ENCODE measurements around the gene NQO2. TPM values are rescaled to one million over a fixed set of nuclear protein-coding genes. Genes with fewer than 3 reads are reported as not detected.

Gene NQO2
- total and polyA plus RNA-seq, 3 donors from 2014 or later: 9.5 to 35.6 (median 16.8) TPM

DNA sequence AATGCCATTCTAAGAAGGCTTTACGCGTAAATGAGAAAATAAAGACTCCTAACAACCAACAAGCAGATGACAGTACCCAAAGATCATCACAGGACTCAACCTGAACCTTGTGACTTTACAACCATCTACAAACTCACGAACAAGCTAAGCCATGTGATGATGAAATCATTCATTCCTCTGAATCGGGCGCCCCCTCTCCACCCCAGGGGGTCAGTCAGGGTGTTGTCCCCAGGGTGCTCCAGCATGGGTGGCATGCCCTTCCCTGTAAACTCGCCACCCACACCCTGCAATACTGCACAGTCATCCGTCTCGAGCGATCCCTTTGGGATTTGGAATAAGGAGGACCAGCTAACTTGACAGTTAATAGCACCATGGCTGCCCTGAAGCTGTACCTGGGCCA, 40.9 kb upstream of the NQO2 start:
- Histone ChIP-seq H3K4me1 (peaks cover 40% of the 10 kb centered on the region), H3K27me3 (no peaks in the 10 kb centered on the region), H3K9me3 (no peaks in the 10 kb centered on the region), H3K4me3 (no peak overlapping the region), H3K27ac (no peak overlapping the region), H3K36me3 (ENCODE audit: low read depth, missing control alignments) (no peaks in the 10 kb centered on the region)
- intact Hi-C loops (cut with DNase I; ENCODE audit: low total_unique reads): no loop called here
- 93 to 95% methylated on average over 9 of the region's 9 CpGs for WGBS, 2 donors
- TF ChIP-seq POLR2A (IDR thresholded peaks at IDR 0.05): no peak
- TF ChIP-seq, protein P1, sequence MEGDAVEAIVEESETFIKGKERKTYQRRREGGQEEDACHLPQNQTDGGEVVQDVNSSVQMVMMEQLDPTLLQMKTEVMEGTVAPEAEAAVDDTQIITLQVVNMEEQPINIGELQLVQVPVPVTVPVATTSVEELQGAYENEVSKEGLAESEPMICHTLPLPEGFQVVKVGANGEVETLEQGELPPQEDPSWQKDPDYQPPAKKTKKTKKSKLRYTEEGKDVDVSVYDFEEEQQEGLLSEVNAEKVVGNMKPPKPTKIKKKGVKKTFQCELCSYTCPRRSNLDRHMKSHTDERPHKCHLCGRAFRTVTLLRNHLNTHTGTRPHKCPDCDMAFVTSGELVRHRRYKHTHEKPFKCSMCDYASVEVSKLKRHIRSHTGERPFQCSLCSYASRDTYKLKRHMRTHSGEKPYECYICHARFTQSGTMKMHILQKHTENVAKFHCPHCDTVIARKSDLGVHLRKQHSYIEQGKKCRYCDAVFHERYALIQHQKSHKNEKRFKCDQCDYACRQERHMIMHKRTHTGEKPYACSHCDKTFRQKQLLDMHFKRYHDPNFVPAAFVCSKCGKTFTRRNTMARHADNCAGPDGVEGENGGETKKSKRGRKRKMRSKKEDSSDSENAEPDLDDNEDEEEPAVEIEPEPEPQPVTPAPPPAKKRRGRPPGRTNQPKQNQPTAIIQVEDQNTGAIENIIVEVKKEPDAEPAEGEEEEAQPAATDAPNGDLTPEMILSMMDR (IDR thresholded peaks at IDR 0.05): no peak
- DNase-seq: peak; percentile 9

DNA sequence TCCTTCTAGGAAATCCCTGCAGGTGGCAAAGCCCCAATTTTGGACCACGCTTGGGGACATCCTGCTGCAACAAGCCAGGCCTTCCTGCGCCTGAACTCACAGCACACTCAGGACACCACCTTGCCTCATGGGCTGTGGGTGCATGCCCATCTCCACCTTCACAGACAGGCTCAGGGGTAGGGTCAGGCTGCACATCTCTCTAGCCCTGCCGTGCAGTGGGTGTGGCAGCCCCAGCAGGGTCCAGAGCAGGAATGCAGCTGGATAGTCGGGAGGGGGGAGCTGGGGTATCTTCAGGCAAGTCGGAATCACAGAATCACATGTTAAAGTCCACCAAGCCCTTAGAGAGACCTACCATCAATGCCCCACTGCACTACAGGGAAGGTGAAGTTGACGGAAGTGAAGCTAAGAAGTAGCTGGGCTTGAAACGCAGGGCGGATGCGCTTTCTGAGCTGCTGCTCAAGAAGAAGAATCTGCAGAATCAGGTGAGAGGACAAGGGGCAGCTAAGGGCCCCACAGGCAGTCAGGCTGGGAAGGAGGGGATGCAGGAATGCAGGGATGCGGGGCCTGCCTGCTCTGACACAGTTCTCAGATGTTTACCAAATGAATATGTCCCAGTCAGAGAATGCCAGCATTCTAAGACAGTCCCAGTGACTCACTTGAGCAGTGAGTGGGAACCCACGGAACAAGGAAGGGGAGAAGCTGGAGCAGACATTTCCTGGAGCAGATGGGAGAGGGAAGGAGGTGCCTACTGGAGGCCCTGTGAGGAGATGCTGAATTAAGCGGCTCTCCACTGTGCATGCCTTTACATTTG, 39.6 kb upstream of the NQO2 start:
- intact Hi-C loops (cut with DNase I; ENCODE audit: low total_unique reads): no loop called here
- Histone ChIP-seq H3K4me1 (peaks cover 40% of the 10 kb centered on the region), H3K27ac (peak overlapping the region in 1 of 2 donors; percentile 71), H3K36me3 (ENCODE audit: low read depth, missing control alignments) (no peaks in the 10 kb centered on the region), H3K27me3 (no peaks in the 10 kb centered on the region), H3K9me3 (no peaks in the 10 kb centered on the region), H3K4me3 (no peak overlapping the region)
- 81 to 83% methylated on average over 10 to 12 of the region's 12 CpGs for WGBS, 2 donors
- TF ChIP-seq, protein P1 (IDR thresholded peaks at IDR 0.05): no peak
- TF ChIP-seq POLR2A (IDR thresholded peaks at IDR 0.05): no peak
- no peak for DNase-seq

DNA sequence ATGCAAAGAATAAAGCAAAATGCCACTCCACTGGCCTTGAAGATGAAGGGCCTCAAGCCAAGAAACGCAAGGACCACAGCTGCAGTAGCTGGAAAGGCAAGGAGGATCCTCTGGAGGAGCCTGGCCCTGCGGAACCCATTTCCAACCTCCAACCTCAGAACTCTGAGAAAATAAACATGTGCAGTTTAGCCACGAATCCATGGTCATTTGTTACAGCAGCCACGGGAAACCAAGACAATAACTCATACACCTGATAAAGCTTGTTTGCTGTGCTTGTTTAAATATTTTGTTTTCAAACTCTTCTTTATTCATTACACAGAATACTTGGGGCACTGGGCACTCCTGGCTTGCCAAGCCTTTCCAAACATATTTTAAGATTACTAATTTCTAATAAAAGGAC, 38.8 kb upstream of the NQO2 start:
- Histone ChIP-seq H3K27ac (peak overlapping the region; percentile 41 to 71), H3K27me3 (no peaks in the 10 kb centered on the region), H3K4me1 (peaks cover 40% of the 10 kb centered on the region), H3K36me3 (ENCODE audit: low read depth, missing control alignments) (no peaks in the 10 kb centered on the region), H3K4me3 (no peak overlapping the region), H3K9me3 (no peaks in the 10 kb centered on the region)
- peak; percentile 35 for DNase-seq
- TF ChIP-seq, protein P1 (IDR thresholded peaks at IDR 0.05): no peak
- no peak for TF ChIP-seq POLR2A (IDR thresholded peaks at IDR 0.05)
- 24 to 32% methylated on average over 4 of the region's 4 CpGs for WGBS, 2 donors
- intact Hi-C loops (cut with DNase I; ENCODE audit: low total_unique reads): no loop called here

DNA sequence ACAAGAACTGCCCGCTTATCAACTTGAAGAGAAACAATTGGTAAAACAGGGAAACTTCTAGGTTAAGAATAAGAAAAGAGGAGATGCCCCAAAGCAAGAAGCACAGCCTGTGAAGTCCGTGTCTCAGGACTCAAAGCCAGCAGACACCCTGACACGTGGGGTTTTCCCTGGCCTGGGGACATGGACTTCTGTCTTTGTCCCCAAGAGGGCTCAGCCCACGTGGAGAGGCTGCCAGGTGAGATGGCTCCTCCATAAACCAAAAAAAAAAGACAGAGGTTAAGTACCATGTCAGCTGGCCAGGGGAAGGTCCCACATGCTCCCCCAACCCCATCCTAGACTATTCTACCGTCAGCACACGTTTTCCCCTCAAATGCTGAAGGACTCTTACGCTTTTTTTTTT, 38.2 kb upstream of the NQO2 start:
- 57 to 76% methylated on average over 7 of the region's 7 CpGs for WGBS, 2 donors
- Histone ChIP-seq H3K4me3 (no peak overlapping the region), H3K4me1 (peaks cover 40% of the 10 kb centered on the region), H3K27ac (peak overlapping the region; percentile 41 to 71), H3K9me3 (no peaks in the 10 kb centered on the region), H3K36me3 (ENCODE audit: low read depth, missing control alignments) (no peaks in the 10 kb centered on the region), H3K27me3 (no peaks in the 10 kb centered on the region)
- intact Hi-C loops (cut with DNase I; ENCODE audit: low total_unique reads): no loop called here
- TF ChIP-seq, protein P1 (IDR thresholded peaks at IDR 0.05): no peak
- no peak for TF ChIP-seq POLR2A (IDR thresholded peaks at IDR 0.05)
- peak; percentile 44 for DNase-seq

DNA sequence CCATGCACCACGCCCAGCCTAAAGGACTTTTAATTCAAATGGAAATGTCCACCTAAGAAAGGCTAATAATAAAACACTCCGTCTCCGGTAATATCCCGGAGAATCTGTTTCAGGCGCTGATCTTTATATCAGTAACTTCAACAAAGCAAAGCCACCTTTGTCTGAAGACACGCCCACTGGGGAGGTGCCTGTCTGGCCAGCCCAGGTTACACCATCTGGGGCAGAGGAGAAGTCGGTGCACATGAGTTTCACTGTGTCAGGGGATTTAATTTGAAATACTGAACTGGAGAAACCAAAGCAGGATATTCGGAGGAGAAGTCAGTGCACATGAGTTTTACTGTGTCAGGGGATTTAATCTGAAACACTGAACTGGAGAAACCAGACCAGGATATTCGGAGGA, 37.7 kb upstream of the NQO2 start:
- WGBS, 2 donors: 75 to 80% methylated on average over 9 of the region's 9 CpGs
- Histone ChIP-seq H3K27me3 (no peaks in the 10 kb centered on the region), H3K4me3 (no peak overlapping the region), H3K4me1 (peaks cover 39% of the 10 kb centered on the region), H3K9me3 (no peaks in the 10 kb centered on the region), H3K27ac (peak overlapping the region; percentile 45 to 71), H3K36me3 (ENCODE audit: low read depth, missing control alignments) (no peaks in the 10 kb centered on the region)
- no peak for DNase-seq
- TF ChIP-seq, protein P1 (IDR thresholded peaks at IDR 0.05): no peak
- TF ChIP-seq POLR2A (IDR thresholded peaks at IDR 0.05): no peak
- intact Hi-C loops (cut with DNase I; ENCODE audit: low total_unique reads): no loop called here

Data from testis (tissue), 3 donors.